Activated gamma-delta T cell (primary cell): ENCODE data around the gene MAPKAPK3.

Source experiments
- DNase-seq: peaks from one replicate; lab custom pipeline; 2025; lab: John Stamatoyannopoulos, UW

Gene MAPKAPK3

DNA sequence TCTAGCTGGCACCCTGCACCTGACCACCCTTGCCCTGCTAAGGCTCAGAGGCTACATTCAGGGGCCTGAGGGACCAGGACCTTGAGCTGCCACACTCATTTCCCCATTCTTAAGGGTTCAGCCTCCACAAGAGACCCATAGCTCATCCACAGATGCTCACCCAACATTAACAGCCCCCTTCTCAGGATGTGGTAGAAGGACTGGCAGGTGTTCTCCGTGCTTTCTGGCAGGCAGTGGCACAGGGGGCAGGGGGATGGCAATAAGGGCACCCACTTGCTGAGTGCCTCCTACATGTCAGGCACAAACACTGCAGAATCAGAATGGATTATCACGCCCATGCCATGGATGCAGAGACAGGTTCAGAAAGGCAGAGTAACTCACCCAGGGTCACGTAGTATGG lies 9.4 kb downstream of the MAPKAPK3 start:
- no peak for DNase-seq

DNA sequence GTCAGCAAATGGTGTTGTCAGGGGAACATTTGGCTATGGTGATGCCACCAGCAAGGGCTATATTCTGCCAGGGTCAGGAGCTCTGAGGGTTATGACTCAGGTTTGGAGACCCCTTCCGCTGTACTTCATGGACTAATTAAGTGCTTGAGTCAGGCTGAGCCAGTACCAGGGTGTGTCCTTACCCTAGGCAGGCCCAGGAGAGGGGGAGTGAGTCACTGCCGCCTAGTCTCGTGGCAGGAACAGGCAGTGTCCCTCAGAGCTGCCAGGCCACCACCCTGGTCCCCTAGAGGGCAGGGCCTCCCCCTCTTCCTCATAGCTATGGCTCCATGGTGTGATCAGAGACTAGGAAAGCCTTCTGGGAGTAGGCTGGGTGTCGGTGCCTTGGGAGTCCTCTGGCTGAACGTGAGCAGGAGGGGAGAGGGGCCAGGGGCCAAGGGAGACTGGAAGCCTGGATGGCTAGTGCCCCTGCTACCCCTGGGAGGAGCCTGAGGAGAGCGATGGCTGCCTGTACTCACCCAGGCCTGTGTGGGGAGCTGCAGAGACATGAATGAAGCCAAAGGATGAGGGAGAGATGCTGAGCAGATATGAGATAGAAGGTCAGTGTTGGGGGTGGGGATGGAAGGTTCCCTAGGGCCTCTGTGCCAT lies 10.6 kb downstream of the MAPKAPK3 start:
- no peak for DNase-seq

DNA sequence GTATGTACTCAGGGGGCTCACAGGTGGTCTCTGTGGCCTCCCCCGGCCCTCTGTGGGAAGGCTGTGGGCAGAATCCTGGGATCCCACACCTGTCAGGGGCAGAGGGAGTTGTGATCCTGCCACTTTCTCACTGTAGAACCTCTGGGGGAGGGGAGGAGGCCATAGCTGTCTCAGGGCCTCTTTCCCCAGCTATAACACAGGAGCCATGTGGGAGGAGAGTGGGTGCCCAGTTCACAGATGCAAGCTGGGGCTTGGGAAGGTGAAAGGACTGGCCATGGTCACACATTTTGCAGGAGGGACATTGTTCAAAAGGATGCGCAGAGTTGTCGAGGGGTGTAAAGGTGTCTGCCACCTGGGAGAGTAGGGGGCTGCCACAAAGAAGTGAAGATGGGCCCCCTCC lies 11.7 kb downstream of the MAPKAPK3 start:
- no peak for DNase-seq

DNA sequence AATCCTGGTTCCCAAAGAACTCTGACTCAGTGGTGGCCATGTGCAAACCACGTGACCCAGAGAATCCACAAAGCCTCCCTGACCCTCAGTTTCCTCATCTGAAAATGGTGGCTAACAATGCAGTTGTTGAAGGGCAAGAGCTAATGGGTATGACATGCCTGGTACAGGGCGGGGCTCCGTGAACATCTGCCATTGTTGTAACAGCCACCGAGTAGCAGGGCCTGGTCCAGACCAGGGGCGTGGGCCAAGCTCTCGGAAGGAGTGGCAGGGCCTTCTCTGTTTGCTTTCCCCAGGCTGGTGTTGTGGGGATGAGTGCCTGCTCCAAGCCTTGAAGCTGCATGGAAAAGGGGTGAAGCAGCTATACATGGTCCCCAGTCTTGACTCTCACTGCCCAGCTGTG lies 13.4 kb downstream of the MAPKAPK3 start:
- DNase-seq, result no peak

DNA sequence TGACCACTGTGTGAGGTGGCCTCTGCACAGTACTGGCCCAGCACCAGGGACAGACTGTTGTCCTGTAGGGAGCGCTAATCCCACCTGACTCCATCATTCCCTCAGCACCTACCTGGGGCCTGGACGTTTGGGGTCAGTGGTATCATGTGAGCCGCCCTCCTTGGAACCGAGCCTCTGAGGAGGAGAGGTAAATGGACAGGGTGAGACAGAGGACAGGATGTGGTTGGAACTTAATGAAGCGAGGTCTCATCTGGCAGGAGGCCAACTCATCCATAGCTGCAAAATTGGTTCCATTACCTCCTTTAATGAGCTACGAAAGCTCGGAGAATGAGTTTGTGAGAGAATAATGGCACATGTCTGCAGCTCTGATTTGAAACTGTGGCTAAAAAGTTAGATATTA lies 13.9 kb downstream of the MAPKAPK3 start:
- no peak for DNase-seq

DNA sequence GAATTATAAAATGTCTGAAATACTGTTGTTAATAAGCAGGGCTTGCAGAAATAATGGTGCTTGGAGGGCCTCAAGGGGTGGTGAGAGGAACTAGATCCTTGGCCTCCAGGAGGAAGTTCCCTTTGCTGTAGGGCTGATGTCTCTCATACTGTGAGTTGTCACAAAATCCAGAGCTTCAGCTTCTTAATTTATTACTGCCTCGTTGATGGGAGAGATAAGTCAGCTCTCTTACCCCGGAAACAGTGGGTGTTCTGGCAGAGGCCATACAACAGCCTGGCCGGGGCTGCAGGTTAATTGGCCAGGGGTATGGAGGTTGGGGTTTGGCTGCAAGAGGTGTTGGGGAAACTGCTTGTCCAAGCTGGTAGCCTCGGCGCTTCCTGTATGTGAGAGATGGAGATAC lies 15.5 kb downstream of the MAPKAPK3 start:
- no peak for DNase-seq

DNA sequence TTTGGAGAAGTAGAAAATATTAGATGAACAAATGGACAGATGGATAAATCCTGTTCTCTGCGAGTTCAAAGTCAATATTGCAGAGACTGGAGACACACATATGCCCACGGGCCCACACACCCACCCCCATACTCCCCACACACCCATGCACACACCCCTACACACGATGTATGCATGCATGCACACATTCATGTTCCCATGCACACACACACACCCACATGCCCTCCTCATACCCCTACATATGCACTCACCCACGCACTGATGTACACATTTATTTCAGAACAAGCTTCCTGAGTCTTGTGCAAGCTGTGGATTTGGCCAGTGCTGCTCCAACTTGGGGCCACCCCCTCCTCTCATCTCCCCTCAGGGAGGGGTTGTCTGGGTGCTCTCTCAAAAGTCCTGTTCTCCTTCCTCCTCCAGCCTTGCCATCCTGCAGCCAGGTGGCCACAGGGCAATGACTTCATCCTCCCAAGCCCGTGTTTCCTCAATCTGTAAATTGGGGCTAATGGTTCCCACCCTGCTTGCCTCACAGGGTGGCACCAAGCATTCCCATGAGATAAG lies 16.4 kb downstream of the MAPKAPK3 start:
- DNase-seq, result no peak

DNA sequence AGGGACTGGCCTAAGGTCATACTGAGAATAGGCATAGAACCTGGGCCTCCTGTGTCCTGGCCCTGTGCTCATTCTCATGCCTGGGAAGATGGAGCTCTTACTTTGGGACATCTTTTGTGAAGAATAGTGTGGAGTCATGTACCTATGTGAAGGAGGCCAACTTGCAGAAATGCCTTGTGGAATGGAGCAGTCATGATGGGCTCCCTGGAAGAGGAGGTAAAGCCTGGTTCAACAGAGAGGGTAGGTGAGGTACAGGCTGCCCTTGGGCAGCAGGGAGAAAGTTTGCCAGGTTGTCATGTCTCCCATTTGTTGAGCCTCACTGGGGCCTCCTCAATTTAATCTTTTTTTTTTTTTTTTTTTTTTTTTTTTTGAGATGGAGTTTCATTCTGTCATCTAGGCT lies 18.1 kb downstream of the MAPKAPK3 start:
- DNase-seq, result no peak

DNA sequence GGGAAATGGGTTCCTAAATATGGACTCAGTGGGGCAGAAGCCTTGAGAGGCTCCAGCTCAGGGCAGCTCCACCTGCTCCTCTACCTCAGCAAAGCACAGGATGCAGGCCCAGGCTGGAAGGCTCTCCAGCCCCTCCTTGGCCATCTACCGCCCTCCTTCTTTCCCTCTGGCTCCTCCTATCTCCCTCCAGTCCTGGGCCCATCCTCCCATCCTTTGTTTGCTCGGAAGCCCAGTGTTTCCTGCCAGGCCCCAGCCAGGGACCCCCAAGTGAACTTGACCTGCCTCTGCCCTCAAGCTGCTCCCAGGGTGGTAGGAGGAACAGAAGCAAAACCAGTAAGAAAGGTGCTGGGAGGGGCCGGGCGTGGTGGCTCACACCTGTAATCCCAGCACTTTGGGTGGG lies 20.1 kb downstream of the MAPKAPK3 start:
- no peak for DNase-seq

DNA sequence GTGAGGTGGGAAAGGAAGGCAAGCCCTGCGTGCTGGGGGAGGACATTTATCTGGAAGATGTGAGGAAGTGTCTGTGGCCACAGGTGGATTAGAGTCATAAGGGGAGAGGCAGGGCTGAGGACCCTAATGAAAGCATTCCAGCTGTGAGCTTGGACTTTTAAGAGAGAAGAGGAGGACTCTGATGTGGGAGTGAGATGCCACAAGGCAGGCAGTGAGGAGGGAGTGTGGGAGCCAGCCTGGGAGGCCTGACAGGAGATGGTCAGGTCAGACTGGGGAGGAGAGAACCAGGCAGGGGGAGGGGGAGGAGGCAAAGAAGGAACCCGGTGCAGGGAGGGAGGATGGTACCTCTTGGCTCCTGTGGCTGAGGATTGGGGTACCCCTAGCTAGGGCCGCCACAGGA lies 21.0 kb downstream of the MAPKAPK3 start:
- no peak for DNase-seq

DNA sequence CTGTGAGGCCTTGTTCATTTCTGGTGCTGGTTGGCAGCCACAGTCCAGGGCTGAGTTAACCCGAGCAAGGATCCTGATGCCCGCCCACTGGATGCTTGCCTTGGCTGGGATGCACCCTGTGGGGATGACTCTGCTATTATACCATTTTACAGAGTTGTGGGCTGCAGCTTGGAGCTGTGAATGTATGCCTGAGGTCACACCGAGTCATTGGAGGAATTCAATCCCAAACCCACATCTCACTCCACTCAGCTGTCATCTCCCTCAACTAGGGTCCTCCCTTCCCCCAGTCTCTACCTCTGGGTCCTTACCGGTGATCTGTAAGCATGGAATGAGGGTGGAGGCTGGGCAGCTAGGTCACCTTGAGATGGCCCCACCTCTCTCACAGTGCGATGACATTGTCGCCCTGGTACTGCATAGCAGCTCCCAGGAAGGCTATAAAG lies 22.1 kb downstream of the MAPKAPK3 start:
- no peak for DNase-seq

DNA sequence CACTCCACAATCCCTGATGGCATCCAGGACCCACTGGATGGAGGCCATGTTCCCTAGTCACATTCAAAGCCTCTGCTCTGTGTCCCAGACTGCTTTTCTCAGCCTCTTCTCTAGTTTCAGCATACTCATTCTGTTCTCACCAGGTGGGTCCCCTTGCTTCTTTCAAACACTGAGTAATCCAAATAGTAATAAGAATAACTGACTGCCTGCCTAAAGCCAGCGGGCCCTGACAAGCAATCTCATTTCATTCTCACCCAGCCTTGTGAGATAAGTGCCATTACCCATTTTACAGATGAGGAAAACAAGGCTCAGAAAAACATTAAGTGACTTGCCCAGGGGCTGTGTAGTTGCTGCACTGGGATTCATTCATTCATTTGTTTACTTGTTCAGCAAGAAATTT lies 25.4 kb downstream of the MAPKAPK3 start:
- no peak for DNase-seq

DNA sequence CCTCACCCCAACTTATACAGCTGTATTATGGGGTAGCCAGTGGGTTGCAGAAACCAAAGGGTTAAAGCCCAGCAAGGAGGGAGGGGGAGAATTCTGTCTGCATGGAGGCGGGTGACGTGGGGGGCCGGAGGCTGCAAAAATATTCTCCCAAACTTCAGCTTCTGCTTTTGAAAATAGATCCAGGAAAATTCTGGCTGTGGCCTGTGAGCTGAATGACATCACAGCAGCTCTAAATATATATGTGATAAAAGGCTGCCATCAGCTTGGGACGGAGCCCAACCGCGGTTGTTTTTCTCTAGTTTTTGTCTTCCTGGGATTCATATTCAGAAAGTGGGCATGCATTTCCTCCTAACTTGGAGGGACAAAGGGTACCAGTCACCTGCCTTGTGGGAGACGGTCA lies 27.6 kb downstream of the MAPKAPK3 start:
- no peak for DNase-seq

DNA sequence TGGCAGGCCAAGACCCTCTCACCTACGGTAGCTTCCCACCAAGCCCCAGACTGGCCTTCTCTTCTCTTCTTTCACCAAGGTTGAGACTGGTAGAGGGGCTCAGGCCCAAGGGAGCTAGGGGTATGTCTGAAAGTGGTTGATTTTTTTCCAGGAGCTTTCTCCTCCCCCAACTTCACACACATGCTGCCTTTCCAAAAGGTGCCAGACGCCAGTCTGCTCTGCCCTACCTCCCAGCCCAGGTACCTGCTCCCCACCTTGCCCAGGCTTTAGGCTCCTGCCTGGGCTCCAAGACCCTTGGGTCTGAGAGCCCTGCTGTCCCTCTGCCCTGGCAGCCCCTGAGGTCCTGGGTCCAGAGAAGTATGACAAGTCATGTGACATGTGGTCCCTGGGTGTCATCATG lies 28.4 kb downstream of the MAPKAPK3 start:
- no peak for DNase-seq

DNA sequence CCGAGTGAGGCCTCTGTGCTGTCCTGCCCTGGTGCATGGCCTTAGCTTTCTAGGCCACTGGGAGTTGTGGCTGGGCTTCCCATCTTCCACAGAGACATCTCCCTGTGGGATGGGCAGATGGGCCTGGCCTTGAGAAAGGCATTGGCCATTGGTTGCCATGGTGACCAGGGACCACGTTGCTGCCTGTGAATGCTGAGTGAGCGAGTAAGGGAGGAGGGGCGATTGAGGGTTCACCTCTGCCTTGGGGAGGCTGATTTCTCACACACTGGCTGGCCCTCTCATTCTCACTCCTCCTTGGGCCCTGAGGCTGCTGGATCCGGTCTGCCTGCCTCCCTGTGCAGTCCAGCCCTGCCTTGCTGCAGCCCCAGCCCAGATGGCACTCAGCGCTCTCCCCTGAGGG lies 31.4 kb downstream of the MAPKAPK3 start:
- DNase-seq, result no peak

DNA sequence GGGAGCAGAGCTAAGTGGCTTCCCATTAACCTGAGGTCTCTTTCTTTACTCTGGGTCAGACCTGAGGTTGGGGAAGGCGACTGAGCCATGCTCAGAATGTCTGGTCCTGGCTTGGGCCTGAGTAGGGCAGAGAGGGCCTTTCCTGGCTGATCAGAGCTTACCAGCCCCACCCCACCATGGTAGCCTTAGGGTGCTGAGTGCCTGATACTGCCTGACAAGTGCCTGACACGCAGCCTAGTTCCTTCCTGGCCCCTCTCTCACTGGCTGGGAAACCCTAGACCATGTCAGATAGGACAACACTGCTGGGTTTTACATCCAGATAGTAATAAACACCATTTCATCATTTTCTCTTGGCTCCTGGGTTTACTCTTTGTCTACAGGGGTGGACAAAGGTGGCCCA lies 32.0 kb downstream of the MAPKAPK3 start:
- DNase-seq, result no peak

DNA sequence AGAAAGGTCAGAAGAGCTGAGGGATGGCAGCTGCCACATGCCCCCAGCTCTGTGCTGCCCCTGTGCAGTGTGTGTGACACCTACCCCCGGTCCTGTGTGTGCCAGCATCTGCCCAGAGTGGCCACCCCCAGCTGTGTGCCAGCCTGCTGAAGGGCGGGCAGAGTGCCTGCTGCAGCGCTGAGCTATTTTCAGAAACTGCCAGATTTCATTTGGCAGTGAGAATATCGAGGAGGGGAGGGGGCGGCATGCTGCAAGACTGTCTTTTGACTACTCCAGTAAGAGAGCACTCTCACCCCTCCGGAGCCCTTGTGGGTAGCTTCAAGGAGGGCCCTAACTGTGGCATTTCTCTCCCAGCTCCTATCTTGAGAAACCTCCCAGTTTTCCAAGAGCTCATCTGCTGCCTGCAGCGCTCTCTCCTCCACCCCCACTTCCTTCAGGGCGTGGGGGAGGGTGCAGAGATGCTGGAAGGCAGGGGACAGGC lies 32.5 kb downstream of the MAPKAPK3 start:
- DNase-seq, result no peak

DNA sequence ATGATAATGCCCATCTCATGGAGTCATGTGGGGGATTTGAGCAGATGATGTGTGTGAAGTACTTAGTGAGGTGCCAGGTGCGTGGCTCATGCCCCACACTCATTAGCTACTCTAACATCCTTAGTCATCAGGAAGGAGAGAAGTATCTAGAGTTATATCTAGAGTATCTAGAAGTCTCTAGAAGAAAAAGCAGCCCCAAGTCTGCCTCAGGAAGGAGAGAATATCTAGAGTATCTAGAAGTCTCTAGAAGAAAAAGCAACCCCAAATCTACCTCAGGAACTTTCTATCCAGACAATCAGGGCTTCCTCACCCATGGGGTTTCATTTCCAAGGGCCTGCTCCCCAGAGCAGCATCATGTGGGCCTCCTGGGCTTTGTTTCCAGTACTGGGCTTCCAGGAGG lies 33.1 kb downstream of the MAPKAPK3 start:
- no peak for DNase-seq

DNA sequence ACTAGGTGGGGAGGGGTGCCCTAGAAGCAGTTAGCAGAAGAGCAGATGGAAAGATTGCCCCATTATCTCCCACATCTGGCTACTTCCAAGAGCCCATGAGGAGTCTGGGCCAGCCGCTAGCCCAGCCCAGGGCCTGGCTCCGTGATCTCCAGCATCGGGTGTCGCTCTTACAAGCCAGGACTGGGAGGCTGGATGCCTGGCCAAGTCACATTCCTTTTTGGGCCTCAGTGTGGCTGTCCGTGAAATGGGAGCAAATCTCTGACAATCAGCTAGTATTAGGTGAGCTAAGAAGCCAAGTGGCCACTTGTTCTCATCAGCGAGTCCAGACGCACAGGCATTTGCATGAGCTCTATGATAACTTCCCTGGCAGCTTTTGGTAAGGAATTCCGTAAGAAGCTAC lies 34.5 kb downstream of the MAPKAPK3 start:
- no peak for DNase-seq

DNA sequence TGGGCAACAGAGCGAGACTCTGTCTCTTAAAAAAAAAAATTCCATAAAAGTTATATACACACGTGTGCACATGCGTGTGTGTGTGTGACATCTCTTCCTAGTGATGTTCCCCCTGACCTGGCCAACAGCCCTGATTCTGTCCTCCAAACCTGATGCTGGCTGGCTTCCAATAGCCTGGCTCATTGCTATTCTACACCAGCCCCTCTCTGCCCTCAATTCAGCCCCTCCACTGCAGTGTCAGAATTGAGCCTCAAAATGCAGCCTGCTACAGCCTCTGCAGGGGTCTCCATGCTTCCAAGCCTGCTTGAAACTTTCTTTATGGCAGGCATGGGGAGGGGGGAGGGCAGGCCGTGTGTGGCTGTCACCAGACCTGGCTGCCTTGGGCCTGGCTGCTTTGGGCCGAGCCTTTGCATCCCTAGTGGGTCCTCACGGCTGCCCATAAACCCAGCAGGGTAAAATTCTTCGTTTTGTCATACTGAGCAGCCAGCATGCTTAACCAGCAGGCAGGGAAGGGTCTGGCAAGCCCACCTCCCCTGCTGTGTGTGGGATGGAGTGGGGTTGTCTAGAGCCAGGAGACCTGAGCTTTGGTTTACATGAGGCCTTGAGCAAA lies 35.1 kb downstream of the MAPKAPK3 start:
- DNase-seq, result no peak

DNA sequence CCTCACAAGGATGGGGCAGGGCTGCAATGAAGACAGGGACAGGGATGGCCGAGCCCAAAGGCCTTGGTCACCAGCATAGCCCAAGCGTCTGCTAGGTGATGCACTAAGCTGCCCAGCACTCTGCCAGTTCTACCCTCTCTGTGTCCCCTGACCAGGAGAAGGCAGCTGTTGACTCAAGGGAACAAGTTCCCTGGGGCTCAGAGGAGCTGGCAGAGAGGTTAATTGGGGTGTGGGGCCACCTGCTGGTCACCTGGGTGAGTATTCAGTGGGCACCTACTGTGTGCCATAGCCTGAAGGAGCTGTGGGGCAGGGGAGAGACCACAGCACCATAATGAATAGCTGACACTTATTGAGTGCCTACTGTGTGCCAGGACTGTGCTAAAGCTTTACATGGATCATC lies 35.8 kb downstream of the MAPKAPK3 start:
- DNase-seq, result no peak

DNA sequence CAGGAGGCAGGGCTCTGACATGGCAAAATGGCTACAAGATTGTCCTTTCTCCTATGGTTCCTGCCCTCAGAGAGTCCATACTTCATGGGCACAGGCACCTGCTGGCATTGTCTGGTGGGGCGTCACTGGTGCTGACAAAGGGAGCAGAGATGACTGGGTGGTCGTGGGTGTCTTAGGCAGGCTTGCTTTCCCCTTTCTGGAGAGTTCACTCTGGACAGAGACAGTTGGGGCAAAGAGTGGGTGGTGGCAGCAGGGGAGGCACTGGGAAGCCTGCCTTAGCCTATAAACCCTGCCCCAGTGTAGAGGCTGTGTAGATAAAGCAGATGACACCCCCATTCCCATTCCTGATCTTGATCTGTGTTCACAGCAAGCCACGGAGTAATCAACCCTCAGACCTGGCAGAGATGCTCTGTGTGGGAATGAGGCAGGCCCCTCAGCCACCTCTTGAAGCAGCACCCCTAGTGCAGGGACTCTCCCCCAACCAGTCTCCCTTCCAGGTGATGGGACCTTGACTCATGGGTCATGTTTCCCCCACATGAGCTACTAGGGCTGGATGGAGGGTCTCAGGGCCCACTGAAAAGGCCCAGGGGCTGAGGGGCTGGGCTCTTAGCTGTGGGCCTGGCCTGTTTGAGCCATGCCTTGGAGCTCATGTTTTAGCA lies 37.1 kb downstream of the MAPKAPK3 start:
- no peak for DNase-seq
